Measurements from ENCODE around the gene COL4A4.

The COL4A4 gene

GRCh38 chr2:227161947-227162346 is 2.1 kb downstream of the COL4A4 start:
- DNase-seq (ENCODE audit: low read depth): no peak
- TF ChIP-seq CTCF (conservative IDR thresholded peaks at IDR 0.05; ENCODE audit: low read depth, low read length): no peak

GRCh38 chr2:227160164-227160563 is 3.8 kb downstream of the COL4A4 start:
- no peak for DNase-seq (ENCODE audit: low read depth)
- TF ChIP-seq CTCF (conservative IDR thresholded peaks at IDR 0.05; ENCODE audit: low read depth, low read length): no peak
- H3K4me3 ChIP-seq (ENCODE audit: low read length): no peak overlapping the region

More at GRCh38 chr2:227161947-227162346, 2.1 kb downstream of the COL4A4 start:
- H3K4me3 ChIP-seq (ENCODE audit: low read length): no peak overlapping the region

- DNase-seq (ENCODE audit: low read depth): peak; percentile 52
- TF ChIP-seq CTCF (conservative IDR thresholded peaks at IDR 0.05; ENCODE audit: low read depth, low read length): peak; percentile 8
- H3K4me3 ChIP-seq (ENCODE audit: low read length): no peak overlapping the region
Measured at GRCh38 chr2:227154986-227155774, 8.8 kb downstream of the COL4A4 start.

- no peak for DNase-seq (ENCODE audit: low read depth)
- no peak for TF ChIP-seq CTCF (conservative IDR thresholded peaks at IDR 0.05; ENCODE audit: low read depth, low read length)
- no peak overlapping the region for H3K4me3 ChIP-seq (ENCODE audit: low read length)
Measured at GRCh38 chr2:227153758-227154486, 10.1 kb downstream of the COL4A4 start.

GRCh38 chr2:227153307-227153706 is 10.7 kb downstream of the COL4A4 start:
- H3K4me3 ChIP-seq (ENCODE audit: low read length): no peak overlapping the region
- no peak for DNase-seq (ENCODE audit: low read depth)
- TF ChIP-seq CTCF (conservative IDR thresholded peaks at IDR 0.05; ENCODE audit: low read depth, low read length): no peak

- no peak for DNase-seq (ENCODE audit: low read depth)
- TF ChIP-seq CTCF (conservative IDR thresholded peaks at IDR 0.05; ENCODE audit: low read depth, low read length): no peak
- H3K4me3 ChIP-seq (ENCODE audit: low read length): no peak overlapping the region
Measured at GRCh38 chr2:227152093-227152766, 11.8 kb downstream of the COL4A4 start.
